Stomach (tissue), 9 donors: ENCODE results near the gene PITPNM3. TPM values are rescaled to one million over a fixed set of nuclear protein-coding genes. Genes with fewer than 3 reads are reported as not detected.
A peak's percentile ranks its signal among the peaks of the same experiment; 100 is the strongest.

Source experiments
- DNase-seq, 2 donors: peaks; one replicate each; pipeline versions ENCODE4 v3.0.0 to v3.0.0-alpha.2; 2013 to 2019
- H3K27ac ChIP-seq, 5 donors: fragments of 200-600 bp in 4 of 5; sonication (generic) in 4 of 5; one replicate each; pipeline ENCODE4 v1.5.1; 2013 to 2019; ENCODE audit warnings: mild to moderate bottlenecking in 1 of 5, moderate library complexity in 1 of 5
- H3K27me3 ChIP-seq, 3 donors: fragments of 200-600 bp; sonication (generic); one replicate each; pipeline ENCODE4 v1.5.1; 2017 to 2019; ENCODE audit warnings: mixed run types in 1 of 3
- H3K36me3 ChIP-seq, 4 donors: fragments of 200-600 bp; sonication (generic); 1 replicate in 3 of 4; 2 replicates in 1 of 4; pipeline ENCODE4 v1.5.1; 2016 to 2019
- H3K4me1 ChIP-seq, 4 donors: fragments of 200-600 bp; sonication (generic); one replicate each; pipeline ENCODE4 v1.5.1; 2016 to 2019
- H3K4me3 ChIP-seq, 4 donors: fragments of 200-600 bp; sonication (generic) in 3 of 4; one replicate each; pipeline ENCODE4 v1.5.1; 2016 to 2019; ENCODE audit warnings: mild to moderate bottlenecking in 1 of 4
- H3K9me3 ChIP-seq, 4 donors: fragments of 200-600 bp; sonication (generic); one replicate each; pipeline ENCODE4 v1.5.1; 2016 to 2019
- EP300 ChIP-seq: sonication (generic); formaldehyde crosslinking; IDR thresholded peaks from one replicate; pipeline ENCODE4 v1.6.1; 2017; ENCODE audit warnings: antibody characterized with exemption
- POLR2A ChIP-seq, 4 donors: fragments of 450-650 bp; IDR thresholded peaks; one replicate each; pipeline ENCODE4 v1.6.1; 2016; ENCODE audit warnings: antibody characterized with exemption in 4 of 4, control low read depth in 2 of 4, mild to moderate bottlenecking in 1 of 4, moderate library complexity in 1 of 4
- POLR2AphosphoS5 ChIP-seq, 3 donors: sonication (generic); formaldehyde crosslinking; IDR thresholded peaks; one replicate each; pipeline ENCODE4 v1.6.1; 2016; ENCODE audit warnings: antibody characterized with exemption in 3 of 3
- WGBS, 5 donors: extraction: QIAGEN DNeasy Blood & Tissue Kit in 3 of 5; methylation state at CpG; one replicate each; pipeline versions ENCODE4 v1.1.5 to v1.1.7; 2013 to 2018; 5-methylcytosine and 5-hydroxymethylcytosine counted together
- intact Hi-C: fragments of 100-400 bp; cut with DNase I; formaldehyde crosslinking; loops from one replicate; pipeline ENCODE4 v1.15.1; 2023; ENCODE audit warnings: low total_unique reads
- polyA plus RNA-seq, 3 donors: library from polyadenylated mRNA; stranded (reverse); fragments of 200-250 nt; gene quantifications; one replicate each; pipeline ENCODE4 v1.2.3, GENCODE V29; 2013
- total RNA-seq, 5 donors: library from RNA; depleted of rRNA; stranded (reverse); fragments of >200 nt; gene quantifications; one replicate each; pipeline versions ENCODE4 v1.1.0 to v1.2.3, GENCODE V29; 2014 to 2016
- TF ChIP-seq, protein P1 (sequence below), 7 experiments: fragments of 450-650 bp in 4 of 7; fragments of 200-600 bp in 3 of 7; sonication (generic) in 3 of 7; IDR thresholded peaks; one replicate each; pipeline ENCODE4 v1.5.1; 2016 to 2019; ENCODE audit warnings: antibody characterized with exemption in 7 of 7, control low read depth in 2 of 7, mild to moderate bottlenecking in 1 of 7
- donor health status: healthy with polysubstance abuse.
- donor health status: Bipolar disorder and iron deficiency.
- donor health status: healthy.

Gene PITPNM3
- total and polyA plus RNA-seq, 8 donors: 1.1 to 19.3 (median 5.8) TPM

DNA sequence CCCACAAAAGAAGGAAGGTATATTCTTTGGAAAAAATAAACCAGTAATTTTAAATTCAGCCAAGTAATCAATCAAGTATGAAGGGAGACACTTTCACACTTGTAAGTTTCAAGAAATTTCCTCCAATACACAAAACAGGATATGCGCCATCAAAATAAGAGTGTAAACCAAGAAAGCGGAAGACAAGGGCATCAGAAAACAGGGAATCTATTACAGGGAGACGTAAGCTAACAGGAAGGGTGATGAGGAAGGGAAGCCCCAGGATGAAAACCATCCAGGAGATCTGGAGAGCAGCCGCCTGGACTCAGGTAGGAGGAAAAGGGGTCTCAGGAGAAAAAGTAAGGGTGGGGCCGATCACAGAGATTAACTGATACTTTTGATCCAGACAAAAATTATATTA is 31.8 kb upstream of the PITPNM3 start:
- 92 to 99% (median 95%) methylated on average over 5 of the region's 5 CpGs for WGBS, 5 donors
- Histone ChIP-seq H3K27ac (no peak overlapping the region), H3K27me3 (no peaks in the 10 kb centered on the region), H3K36me3 (peaks cover 42 to 98% (median 91%) of the 10 kb centered on the region in 4 donors), H3K4me1 (peaks cover 5 to 26% (median 10%) of the 10 kb centered on the region in 4 donors), H3K4me3 (no peak overlapping the region), H3K9me3 (peaks cover 0 to 8% (median 3%) of the 10 kb centered on the region in 4 donors)
- no peak for TF ChIP-seq POLR2AphosphoS5 (IDR thresholded peaks at IDR 0.05)
- TF ChIP-seq POLR2A (IDR thresholded peaks at IDR 0.05): no peak
- no peak for TF ChIP-seq EP300
- TF ChIP-seq, protein P1, sequence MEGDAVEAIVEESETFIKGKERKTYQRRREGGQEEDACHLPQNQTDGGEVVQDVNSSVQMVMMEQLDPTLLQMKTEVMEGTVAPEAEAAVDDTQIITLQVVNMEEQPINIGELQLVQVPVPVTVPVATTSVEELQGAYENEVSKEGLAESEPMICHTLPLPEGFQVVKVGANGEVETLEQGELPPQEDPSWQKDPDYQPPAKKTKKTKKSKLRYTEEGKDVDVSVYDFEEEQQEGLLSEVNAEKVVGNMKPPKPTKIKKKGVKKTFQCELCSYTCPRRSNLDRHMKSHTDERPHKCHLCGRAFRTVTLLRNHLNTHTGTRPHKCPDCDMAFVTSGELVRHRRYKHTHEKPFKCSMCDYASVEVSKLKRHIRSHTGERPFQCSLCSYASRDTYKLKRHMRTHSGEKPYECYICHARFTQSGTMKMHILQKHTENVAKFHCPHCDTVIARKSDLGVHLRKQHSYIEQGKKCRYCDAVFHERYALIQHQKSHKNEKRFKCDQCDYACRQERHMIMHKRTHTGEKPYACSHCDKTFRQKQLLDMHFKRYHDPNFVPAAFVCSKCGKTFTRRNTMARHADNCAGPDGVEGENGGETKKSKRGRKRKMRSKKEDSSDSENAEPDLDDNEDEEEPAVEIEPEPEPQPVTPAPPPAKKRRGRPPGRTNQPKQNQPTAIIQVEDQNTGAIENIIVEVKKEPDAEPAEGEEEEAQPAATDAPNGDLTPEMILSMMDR (IDR thresholded peaks at IDR 0.05): no peak
- DNase-seq: no peak
- intact Hi-C loops: no loop called here

DNA sequence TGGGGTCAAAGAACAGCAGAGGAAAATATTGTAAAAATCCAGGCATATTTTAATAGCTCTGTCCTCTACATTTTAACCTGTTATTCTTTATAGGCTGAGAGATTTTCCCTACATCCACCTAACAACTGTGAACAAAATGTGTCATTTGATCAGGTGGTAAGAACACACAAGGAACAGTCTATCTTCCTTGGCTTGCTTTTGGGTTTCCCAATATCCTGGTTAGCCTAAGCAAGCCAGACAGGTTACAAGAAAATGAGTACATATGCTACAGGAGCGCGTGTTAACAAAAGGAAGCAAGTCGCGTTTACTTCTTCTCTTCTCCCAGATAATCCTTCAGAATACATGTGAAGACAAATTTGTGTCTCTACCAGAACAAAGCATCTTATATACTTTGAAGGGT is 31.0 kb upstream of the PITPNM3 start:
- Histone ChIP-seq H3K36me3 (peaks cover 41 to 98% (median 94%) of the 10 kb centered on the region in 4 donors), H3K27me3 (no peaks in the 10 kb centered on the region), H3K4me3 (no peak overlapping the region), H3K27ac (no peak overlapping the region), H3K4me1 (peaks cover 5 to 18% (median 10%) of the 10 kb centered on the region in 4 donors), H3K9me3 (peaks cover 0 to 8% (median 3%) of the 10 kb centered on the region in 4 donors)
- TF ChIP-seq, protein P1 (IDR thresholded peaks at IDR 0.05): no peak
- peak in 1 of 3 donors; percentile 25 for TF ChIP-seq POLR2AphosphoS5 (IDR thresholded peaks at IDR 0.05)
- WGBS, 5 donors: 40 to 73% (median 56%) methylated on average over 4 of the region's 4 CpGs
- intact Hi-C loops: no loop called here
- DNase-seq: no peak

DNA sequence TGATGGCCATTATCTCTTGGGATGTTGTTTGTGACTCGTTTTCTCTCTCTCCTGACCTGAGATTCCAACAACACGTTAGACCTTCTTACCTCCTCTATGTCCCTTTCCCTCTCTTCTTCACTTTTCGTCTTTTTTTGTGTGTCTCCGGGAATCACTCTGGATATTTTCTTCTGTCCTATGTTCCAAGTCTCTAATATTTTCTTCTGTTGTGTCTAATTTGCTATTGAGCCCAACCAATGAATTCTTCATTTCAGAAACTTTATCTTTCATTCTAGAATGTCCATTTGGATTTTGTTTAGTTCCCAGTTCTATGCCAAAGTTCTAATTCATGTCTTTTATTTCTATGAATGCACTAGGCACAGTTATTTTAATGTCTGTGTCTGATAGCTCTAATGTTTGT is 27.1 kb upstream of the PITPNM3 start:
- intact Hi-C loops: no loop called here
- DNase-seq: no peak
- 97 to 99% (median 98%) methylated on average over 4 of the region's 4 CpGs for WGBS, 5 donors
- Histone ChIP-seq H3K27ac (no peak overlapping the region), H3K4me3 (no peak overlapping the region), H3K36me3 (peaks cover 18 to 91% (median 89%) of the 10 kb centered on the region in 4 donors), H3K27me3 (no peaks in the 10 kb centered on the region), H3K4me1 (peaks cover 0 to 3% (median 0%) of the 10 kb centered on the region in 4 donors), H3K9me3 (peaks cover 0 to 8% (median 3%) of the 10 kb centered on the region in 4 donors)
- TF ChIP-seq EP300 (no peak), POLR2A (IDR thresholded peaks at IDR 0.05) (no peak), POLR2AphosphoS5 (IDR thresholded peaks at IDR 0.05) (no peak)
- TF ChIP-seq, protein P1 (IDR thresholded peaks at IDR 0.05): no peak

DNA sequence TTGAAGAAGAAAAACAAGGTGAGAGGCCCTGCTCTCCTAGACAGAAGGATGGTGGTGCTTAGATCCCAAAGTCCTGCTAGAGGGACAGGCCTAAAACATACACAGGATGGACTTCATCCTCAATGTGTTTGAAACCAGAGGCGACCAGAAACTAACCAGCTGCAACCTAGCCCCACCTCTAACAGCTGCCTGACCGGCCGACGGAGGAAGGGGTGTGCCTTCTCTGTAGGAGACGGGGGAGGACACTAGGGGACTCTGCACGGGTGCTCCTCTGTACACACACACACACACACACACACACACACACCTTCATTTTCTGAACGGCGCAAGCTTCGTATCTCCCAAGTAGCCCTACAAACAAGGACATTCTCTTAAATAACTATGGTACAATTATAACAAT is 24.3 kb upstream of the PITPNM3 start:
- Histone ChIP-seq H3K9me3 (peaks cover 0 to 4% (median 1%) of the 10 kb centered on the region in 4 donors), H3K4me1 (peaks cover 0 to 5% (median 0%) of the 10 kb centered on the region in 4 donors), H3K36me3 (peaks cover 0 to 83% (median 80%) of the 10 kb centered on the region in 4 donors), H3K27ac (no peak overlapping the region), H3K27me3 (no peaks in the 10 kb centered on the region), H3K4me3 (no peak overlapping the region)
- 82 to 91% (median 87%) methylated on average over 9 of the region's 9 CpGs for WGBS, 5 donors
- DNase-seq: no peak
- TF ChIP-seq POLR2AphosphoS5 (IDR thresholded peaks at IDR 0.05) (no peak), POLR2A (IDR thresholded peaks at IDR 0.05) (no peak), EP300 (no peak)
- TF ChIP-seq, protein P1 (IDR thresholded peaks at IDR 0.05): no peak
- intact Hi-C loops: no loop called here
